ENCODE results near the gene CACNB2. TPM values are rescaled to one million over a fixed set of nuclear protein-coding genes. Genes with fewer than 3 reads are reported as not detected.

CACNB2 gene
- total and polyA plus RNA-seq, 2 of the 13 experiments (the other 11 are each of a cell fraction or from before 2014, with no cell fraction given) = not detected

GRCh38 chr10:18229826-18230225 lies 89.6 kb downstream of the CACNB2 start:
- Histone ChIP-seq H3K4me3 (replicated peaks in 1 of 3; ENCODE audit: insufficient read depth in 1 of 3, low read depth in 2 of 3, low read length in 3 of 3) (no peak overlapping the region), H3K79me2 (ENCODE audit: insufficient read depth, low read length) (no peaks in the 10 kb centered on the region), H3K36me3 (replicated peaks in 1 of 2; ENCODE audit: control insufficient read depth in 1 of 2, insufficient read depth in 2 of 2, low read length in 2 of 2) (no peaks in the 10 kb centered on the region), H3K4me1 (ENCODE audit: insufficient read depth, low read length) (no peaks in the 10 kb centered on the region), H3K27me3 (ENCODE audit: control insufficient read depth in 1 of 2, insufficient read depth in 2 of 2, low read length in 2 of 2) (no peaks in the 10 kb centered on the region), H2AFZ (ENCODE audit: low read length) (no peak overlapping the region), H4K20me1 (ENCODE audit: insufficient read depth, low read length) (no peaks in the 10 kb centered on the region), H3K27ac (ENCODE audit: extremely low read length, insufficient read depth, low read length) (no peak overlapping the region), H3K4me2 (ENCODE audit: low read depth, low read length) (no peak overlapping the region), H3K9me3 (ENCODE audit: low read length) (no peaks in the 10 kb centered on the region), H3K9ac (ENCODE audit: insufficient read depth, low read depth, low read length) (no peak overlapping the region)
- intact Hi-C loops (cut with micrococcal nuclease; ENCODE audit: unreplicated experiment) (no loop called here), in situ Hi-C loops (cut with HindIII; ENCODE audit: extremely low pct_ligation_motif_present, low pct_unique_long_range_greater_than_20kb) (no loop called here)
- DNase-seq (ENCODE audit: low spot score) = no peak
- ChIA-PET POLR2A (no interaction called here), CTCF (ENCODE audit: low intra/inter-chr PET ratio, low total read pairs) (no interaction called here)
- FAIRE-seq = no peak
- ATAC-seq = no peak
- 3% methylated on average over 3 of the region's 3 CpGs for WGBS (ENCODE audit: low lambda C conversion rate)
- no peak for TF ChIP-seq CCDC6 (CRISPR knock-in tag; IDR thresholded peaks at IDR 0.05)
- TF ChIP-seq GRHL1 (CRISPR knock-in tag; conservative IDR thresholded peaks at IDR 0.05) = no peak
- no peak for TF ChIP-seq KDM4B (CRISPR knock-in tag; IDR thresholded peaks at IDR 0.05)
- no peak for TF ChIP-seq JUND (CRISPR knock-in tag; IDR thresholded peaks at IDR 0.05)
- no peak for TF ChIP-seq JUN (CRISPR knock-in tag; IDR thresholded peaks at IDR 0.05)
- TF ChIP-seq PPARG (CRISPR knock-in tag; conservative IDR thresholded peaks at IDR 0.05) = no peak
- no peak for TF ChIP-seq ZFP36L1 (CRISPR knock-in tag; IDR thresholded peaks at IDR 0.05)
- TF ChIP-seq ATF7-NPFF (CRISPR knock-in tag; IDR thresholded peaks at IDR 0.05; ENCODE audit: low read depth) = no peak
- TF ChIP-seq, protein P1, sequence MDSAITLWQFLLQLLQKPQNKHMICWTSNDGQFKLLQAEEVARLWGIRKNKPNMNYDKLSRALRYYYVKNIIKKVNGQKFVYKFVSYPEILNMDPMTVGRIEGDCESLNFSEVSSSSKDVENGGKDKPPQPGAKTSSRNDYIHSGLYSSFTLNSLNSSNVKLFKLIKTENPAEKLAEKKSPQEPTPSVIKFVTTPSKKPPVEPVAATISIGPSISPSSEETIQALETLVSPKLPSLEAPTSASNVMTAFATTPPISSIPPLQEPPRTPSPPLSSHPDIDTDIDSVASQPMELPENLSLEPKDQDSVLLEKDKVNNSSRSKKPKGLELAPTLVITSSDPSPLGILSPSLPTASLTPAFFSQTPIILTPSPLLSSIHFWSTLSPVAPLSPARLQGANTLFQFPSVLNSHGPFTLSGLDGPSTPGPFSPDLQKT (CRISPR knock-in tag; IDR thresholded peaks at IDR 0.05; ENCODE audit: borderline replicate concordance) = no peak
- TF ChIP-seq NR1H2 (CRISPR knock-in tag; IDR thresholded peaks at IDR 0.05; ENCODE audit: borderline replicate concordance, low read depth) = no peak
- TF ChIP-seq ZNF557 (CRISPR knock-in tag; IDR thresholded peaks at IDR 0.05) = no peak
- no peak for TF ChIP-seq CHD4 (IDR thresholded peaks at IDR 0.05; ENCODE audit: borderline replicate concordance, low read length)
- TF ChIP-seq, protein P2, sequence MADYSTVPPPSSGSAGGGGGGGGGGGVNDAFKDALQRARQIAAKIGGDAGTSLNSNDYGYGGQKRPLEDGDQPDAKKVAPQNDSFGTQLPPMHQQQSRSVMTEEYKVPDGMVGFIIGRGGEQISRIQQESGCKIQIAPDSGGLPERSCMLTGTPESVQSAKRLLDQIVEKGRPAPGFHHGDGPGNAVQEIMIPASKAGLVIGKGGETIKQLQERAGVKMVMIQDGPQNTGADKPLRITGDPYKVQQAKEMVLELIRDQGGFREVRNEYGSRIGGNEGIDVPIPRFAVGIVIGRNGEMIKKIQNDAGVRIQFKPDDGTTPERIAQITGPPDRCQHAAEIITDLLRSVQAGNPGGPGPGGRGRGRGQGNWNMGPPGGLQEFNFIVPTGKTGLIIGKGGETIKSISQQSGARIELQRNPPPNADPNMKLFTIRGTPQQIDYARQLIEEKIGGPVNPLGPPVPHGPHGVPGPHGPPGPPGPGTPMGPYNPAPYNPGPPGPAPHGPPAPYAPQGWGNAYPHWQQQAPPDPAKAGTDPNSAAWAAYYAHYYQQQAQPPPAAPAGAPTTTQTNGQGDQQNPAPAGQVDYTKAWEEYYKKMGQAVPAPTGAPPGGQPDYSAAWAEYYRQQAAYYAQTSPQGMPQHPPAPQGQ (CRISPR knock-in tag; IDR thresholded peaks at IDR 0.05; ENCODE audit: borderline replicate concordance) = no peak
- no peak for TF ChIP-seq BHLHE40 (IDR thresholded peaks at IDR 0.05; ENCODE audit: low read length)
- TF ChIP-seq ERF (CRISPR knock-in tag; IDR thresholded peaks at IDR 0.05) = no peak
- no peak for TF ChIP-seq ZNF576 (CRISPR knock-in tag; IDR thresholded peaks at IDR 0.05)
- no TSS peak for BruUV-seq (replicated peaks)
